Stimulated activated CD8-positive, alpha-beta memory T cell treated with anti-CD3 and anti-CD28 coated beads, Interleukin-12 subunit alpha, Interleukin-12 subunit beta, amount 100 ng/mL, for 24 hours (primary cell): ENCODE results near the gene RNF144A.
A peak's percentile ranks its signal among the peaks of the same experiment; 100 is the strongest.
"Not testable (repeated sequence)": the region's sequence is repeated elsewhere in the genome, so short reads cannot be mapped to it uniquely, and the experiment has no call there.

Experiments
- DNase-seq: peaks from one replicate; pipeline ENCODE4 v3.0.0-alpha.2; 2020; ENCODE audit errors: extremely low read depth

Gene RNF144A

GRCh38 chr2:6917071-6917760 is at the start of gene RNF144A:
RNF144A (plus strand) TSS chr2:6917412; CDS start chr2:6996927, 79,515 bp downstream.
- DNase-seq, result peak; percentile 47

GRCh38 chr2:6872394-6872793 is 44.8 kb upstream of the RNF144A start:
- no peak for DNase-seq

GRCh38 chr2:6874032-6874431 is 43.2 kb upstream of the RNF144A start:
- no peak for DNase-seq

- DNase-seq, result no peak
Measured at GRCh38 chr2:6876309-6876708, 40.9 kb upstream of the RNF144A start.

- no peak for DNase-seq
Measured at GRCh38 chr2:6877402-6878304, 39.6 kb upstream of the RNF144A start, which contains the start of gene RSAD2. RSAD2 (plus strand) TSS chr2:6877777; CDS start chr2:6877801, 24 bp downstream.

- DNase-seq, result no peak
Measured at GRCh38 chr2:6878549-6878948, 38.7 kb upstream of the RNF144A start.

GRCh38 chr2:6879011-6879410 is 38.2 kb upstream of the RNF144A start:
- DNase-seq, result no peak

GRCh38 chr2:6880200-6880733 is 36.9 kb upstream of the RNF144A start:
- no peak for DNase-seq

GRCh38 chr2:6881046-6881445 is 36.2 kb upstream of the RNF144A start:
- no peak for DNase-seq

GRCh38 chr2:6881516-6881915 is 35.7 kb upstream of the RNF144A start:
- no peak for DNase-seq

- DNase-seq, result no peak
Measured at GRCh38 chr2:6883448-6884122, 33.6 kb upstream of the RNF144A start.

GRCh38 chr2:6885551-6885950 is 31.7 kb upstream of the RNF144A start:
- DNase-seq, result no peak

- DNase-seq, result no peak
Measured at GRCh38 chr2:6885968-6886367, 31.2 kb upstream of the RNF144A start.

GRCh38 chr2:6887751-6888192 is 29.4 kb upstream of the RNF144A start:
- no peak for DNase-seq

GRCh38 chr2:6888724-6889123 is 28.5 kb upstream of the RNF144A start:
- DNase-seq, result no peak

- no peak for DNase-seq
Measured at GRCh38 chr2:6893876-6894482, 23.2 kb upstream of the RNF144A start.

- DNase-seq, result no peak
Measured at GRCh38 chr2:6896930-6897759, 20.1 kb upstream of the RNF144A start.

- DNase-seq, result not testable (repeated sequence)
Measured at GRCh38 chr2:6902581-6902980, 14.6 kb upstream of the RNF144A start.

GRCh38 chr2:6905668-6906067 is 11.5 kb upstream of the RNF144A start:
- no peak for DNase-seq

GRCh38 chr2:6906165-6906741 is 11.0 kb upstream of the RNF144A start:
- no peak for DNase-seq
